ENCODE data around the gene SURF6.
"Not testable (repeated sequence)": the region's sequence is repeated elsewhere in the genome, so short reads cannot be mapped to it uniquely, and the experiment has no call there.

Gene SURF6

DNA sequence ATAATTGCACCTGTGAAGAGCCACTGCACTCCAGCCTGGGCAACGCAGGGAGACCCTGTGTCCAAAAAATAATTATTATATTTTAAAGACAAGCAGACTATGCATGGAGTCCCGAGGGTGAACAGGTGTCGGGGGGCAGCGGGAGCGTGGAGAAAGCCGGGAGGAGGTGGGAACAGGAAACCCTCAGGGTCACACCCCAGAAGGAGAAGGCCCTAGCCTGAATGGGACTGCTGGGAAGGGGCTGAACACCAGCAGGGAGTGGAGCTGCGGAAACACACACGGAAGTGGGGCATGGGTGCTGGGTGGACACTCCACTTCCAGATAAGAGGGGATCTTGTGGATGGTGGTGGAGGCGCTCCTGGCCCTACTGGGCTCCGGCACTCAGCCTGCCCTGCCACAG is 12.8 kb downstream of the SURF6 start:
- DNase-seq, result no peak

DNA sequence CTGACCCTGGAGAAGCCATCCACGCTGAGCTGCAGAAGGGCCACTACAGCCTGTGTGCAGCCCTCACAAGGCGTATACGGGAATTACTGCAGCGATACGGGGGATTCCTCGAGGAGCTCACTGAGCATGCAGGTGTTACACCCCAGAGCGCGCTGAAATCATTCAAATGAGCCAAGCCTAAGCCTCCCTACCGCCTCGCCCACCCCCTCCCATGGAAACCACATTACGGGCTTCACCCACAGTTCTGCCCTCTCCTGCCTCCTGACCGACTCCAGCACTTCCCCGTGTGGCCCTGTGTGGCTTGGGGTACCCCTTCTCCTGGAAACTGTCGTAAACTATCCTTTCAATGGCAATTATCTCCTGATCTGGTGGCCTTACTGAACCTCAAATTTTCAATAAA is 13.3 kb downstream of the SURF6 start:
- DNase-seq, result no peak

DNA sequence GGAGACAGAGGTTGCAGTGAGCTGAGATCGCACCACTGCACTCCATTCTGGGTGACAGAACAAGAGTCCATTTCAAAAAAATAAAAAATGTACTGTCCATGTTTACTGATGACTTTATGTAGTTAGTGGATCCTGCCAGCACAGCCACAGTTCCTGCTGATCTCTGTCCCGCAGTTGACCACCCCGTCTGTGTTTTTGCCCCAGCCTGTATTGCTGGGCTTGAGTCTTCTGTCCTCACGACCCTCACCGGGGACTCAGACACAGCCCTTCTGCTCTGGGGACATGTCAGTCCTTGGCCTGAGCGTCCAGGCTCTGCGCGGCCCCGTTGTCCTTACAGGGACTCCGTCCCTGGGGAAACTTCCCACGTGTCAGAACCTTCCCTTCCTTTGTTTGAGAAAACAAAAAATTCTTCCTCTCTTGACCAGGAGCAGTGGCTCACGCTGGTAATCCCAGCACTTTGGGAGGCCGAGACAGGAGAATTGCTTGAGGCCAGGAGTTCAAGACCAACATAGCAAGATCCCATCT is 14.5 kb downstream of the SURF6 start:
- DNase-seq, result no peak

DNA sequence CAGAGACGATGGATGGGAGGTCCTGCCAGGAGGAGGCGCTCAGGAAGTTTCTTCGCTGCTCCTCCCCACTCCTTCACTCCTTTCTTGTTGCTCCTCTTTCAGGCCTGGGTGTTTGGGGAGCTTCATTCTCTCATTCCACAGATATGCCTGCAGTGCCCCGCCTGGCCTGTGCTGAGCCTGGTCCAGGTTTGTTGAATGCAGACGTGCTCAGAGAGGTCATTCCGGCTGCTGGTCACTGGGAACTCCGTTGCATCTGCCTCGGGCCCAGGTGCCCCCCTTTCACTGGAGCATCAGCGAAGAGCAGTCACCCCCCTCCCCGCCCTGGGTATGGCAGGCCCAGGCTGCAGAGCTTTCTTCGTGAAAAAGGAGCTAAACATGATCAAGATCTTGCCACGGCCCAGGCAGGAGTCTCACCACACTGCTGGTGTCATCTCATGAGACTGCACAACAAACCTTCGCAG is 15.5 kb downstream of the SURF6 start:
- no peak for DNase-seq

DNA sequence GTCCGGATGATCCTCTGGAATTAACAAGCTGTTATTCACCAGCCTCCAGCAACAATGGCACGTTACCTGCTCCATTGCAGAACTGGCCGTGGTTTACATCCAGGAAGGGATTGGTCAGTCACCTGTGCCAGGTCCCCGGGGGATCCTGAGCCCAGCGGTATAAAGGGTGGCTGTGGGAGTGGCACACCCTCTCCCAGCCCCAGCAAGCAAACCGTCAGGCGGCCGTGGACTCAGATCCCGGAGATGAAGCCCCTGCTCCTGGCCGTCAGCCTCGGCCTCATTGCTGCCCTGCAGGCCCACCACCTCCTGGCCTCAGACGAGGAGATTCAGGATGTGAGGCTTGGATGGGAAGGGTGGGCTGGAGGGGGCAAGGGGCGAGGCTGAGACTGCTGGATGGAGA is 18.4 kb downstream of the SURF6 start:
- not testable (repeated sequence) for DNase-seq

DNA sequence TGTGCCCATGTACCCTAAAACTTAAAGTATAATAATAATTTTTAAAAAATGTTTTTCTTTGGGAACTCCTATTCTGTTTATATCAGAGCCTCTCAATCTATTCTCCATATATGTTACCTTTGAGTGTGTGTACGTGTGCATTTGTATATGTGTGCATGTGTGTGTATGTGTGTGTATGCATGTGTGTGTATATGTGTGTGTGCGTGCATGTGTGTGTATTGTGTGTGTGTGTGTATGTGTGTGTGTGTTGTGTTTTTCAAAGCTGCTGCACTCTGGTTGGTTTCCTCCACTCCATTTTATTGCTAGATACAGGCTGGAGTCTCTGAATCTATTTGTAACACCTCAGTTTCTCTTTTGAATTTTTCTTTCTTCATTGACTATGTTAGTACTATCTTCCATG is 20.0 kb downstream of the SURF6 start:
- DNase-seq, result no peak

DNA sequence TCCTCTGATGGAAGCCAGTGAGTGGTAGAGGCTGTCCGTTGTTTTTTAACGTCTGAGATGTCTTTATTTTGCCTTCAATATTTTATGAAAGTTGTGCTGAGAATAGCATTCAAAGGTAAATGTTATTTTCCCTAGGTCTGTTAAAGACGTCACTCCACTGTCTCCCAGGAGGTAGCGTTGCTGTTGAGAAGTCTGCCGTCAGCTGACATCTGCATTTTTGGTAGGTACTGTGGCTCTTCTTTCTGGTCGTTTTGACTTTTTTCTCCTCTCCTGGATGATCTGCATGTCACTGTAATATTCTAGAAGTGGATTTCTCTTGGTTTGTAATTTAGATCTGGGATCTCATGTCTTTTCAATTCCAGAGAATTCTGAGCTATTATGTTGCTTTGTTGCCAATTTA is 26.4 kb downstream of the SURF6 start:
- no peak for DNase-seq

DNA sequence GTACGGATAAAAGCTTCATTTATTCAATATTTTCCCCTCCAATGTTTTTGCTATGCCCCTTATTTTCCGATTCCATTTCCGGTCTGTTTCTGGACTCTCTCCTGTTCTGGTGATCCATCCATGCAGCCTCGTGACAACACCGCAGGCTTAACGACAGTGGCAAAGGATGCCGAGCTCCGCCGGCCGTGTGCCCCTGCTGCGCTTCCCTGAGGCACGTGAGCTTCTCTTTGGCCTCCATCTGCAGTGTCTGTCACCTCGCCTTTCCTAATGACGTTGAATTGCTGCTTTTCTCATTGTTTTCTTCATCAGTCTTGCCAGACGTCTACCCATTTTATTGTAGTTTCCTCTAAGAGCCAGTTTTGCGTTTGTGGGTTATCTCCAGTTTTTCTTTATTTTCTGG is 28.7 kb downstream of the SURF6 start:
- no peak for DNase-seq

DNA sequence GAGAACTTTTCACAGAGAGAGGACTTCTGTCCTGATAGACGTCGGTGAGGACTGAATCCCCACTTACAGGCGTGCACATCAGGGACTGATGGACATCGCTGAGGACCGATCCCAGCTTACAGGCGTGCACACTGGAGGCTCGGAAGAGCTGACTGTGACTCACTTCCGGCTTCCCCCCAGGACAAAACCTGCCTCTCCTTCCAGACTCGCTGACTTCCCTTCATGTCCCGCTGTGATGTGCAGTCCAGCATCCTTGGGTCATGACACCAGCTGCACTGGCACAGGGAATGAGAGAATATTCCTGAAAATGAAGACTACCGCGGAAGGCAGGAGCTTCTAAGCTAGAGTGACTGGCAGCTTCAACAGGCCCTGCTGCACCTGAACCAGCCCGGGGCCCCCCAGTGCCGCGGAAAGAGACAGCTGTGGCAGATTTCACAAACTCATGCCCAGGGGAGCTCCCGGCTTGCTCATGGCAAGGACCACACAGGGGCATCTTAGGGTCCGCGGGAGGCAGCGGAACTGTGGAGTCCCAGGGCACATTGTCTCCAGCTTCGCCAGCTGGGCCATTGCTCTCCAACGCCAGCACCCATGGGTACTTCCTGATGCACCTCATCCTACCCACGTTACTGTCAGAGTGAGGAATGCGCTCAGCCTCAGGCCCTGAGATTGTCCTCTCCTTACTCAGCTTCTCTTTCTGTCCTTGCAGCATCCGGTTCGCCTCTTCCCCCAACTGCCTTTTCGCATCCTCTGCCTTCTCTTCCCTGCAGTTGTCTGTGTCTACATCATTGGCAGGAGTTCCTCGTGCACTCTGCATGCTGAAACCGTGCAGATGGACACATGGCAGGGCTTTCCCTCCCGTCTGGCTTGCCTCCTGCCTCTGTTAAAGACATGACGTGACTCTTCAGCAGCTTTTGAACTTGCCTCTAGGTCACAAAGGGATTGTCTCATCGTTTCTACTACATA is 29.5 kb downstream of the SURF6 start:
- DNase-seq, result no peak

DNA sequence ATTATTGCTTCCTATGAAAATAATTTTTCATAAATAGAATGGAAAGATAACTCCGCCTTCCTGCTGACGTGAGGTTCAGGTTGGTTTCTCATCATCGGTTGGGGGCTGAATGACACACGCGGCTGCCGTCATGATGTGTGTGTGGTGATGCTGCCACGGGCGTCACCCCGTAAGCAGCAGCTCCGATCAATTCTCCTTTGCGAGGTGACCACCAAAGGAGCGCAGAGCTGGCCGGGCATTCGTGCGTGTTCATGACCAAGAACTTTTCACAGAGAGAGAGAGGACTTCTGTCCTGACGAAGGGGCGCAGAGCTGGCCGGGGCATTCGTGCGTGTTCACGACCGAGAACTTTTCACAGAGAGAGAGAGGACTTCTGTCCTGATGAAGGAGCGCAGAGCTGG is 30.3 kb downstream of the SURF6 start:
- no peak for DNase-seq

DNA sequence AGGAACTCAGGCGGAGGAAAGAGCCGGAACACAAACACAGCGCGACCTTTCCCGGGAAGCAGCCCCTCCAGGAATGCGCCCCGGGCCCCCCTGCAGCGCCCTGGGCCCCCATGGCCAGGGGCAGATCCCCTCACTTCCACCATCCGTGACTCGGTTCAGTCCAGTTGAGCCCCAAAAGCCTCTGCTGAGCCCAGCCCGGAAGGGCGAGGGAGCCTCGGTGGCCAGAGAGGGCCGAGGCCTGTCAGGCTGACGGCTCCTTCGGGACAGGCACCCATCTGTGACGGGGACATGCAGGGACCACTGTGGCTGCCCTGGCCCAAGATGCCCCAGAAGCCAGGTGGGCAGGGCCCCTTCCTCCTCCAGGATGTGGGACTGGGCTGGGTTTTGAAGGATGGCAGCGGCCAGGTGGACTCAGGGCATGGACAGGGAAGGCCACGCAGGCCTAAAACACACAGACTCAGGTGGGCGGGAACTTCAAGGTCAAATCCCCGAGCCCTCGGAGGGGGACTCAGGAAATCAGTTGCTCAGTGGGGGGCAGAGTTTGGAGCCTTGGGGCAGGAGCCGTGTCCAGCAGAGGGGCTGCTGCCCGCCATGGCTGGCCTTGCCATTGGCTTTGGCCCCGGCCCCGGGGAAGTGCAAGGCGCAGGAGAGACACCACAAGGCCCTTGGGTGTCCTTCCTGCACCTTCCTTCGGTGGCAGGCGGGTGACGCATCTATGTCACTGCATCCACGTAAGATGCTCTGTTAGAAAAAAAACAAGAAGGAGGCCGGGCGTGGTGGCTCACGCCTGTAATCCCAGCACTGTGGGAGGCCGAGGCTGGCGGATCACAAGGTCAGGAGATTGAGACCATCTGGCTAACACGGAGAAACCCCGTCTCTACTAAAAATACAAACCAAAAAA is 31.3 kb downstream of the SURF6 start:
- no peak for DNase-seq

DNA sequence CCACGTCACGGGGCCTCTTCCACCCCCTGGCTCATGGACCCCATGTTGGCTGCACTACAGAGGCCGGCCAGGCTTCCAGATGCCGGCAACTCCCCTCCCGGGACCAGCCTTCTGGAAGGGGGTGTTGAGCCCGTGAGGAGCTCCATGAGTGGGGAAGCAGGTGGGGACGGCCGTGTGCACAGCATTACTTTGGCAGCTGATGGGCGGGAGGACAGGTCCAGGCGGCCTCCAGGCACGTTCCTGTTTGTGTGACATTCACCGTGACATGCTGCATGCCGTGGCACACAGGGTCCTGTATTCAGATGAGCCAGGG is 31.9 kb downstream of the SURF6 start:
- no peak for DNase-seq

DNA sequence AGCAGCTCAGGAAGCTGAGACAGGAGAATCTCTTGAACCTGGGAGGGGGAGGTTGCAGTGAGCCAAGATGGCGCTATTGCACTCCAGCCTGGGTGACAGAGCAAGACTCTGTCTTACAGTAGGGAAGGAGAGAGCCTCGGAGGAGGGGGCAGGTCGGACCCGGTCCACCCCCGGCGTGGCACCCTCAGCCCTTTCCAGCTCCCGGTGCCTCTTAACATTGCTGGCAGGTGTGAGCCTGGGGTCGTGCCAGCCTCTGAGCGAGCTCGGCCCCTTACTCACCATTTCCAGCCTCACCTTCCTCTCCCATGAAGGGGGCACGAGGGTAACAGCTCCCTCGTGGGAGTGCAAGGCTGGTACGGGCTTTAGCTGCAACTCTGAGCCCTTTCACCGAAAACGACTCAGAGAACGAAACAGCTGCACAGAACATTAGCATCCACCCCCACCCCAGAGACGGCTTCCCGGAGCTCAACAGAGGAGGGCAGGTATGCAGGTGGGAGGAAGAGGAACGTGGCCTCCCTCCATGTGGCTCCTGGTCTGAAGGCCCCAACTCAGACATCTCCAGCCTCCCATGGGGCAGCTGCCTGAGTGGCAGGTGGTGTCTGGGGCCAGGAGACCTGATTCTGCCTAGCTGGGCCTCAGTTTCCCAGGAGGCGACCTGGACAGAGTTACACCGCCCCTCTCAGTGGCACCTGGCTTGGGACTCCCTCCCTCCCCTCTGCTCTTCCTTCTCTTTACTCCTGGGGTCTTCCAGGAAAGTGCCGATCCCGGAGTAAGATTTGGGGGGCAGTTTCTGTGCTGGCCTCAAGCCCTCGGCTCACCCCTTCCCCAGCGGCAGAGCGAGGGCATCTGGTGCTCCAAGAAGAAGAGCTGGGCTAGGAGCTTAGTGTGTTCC is 32.5 kb downstream of the SURF6 start:
- no peak for DNase-seq

DNA sequence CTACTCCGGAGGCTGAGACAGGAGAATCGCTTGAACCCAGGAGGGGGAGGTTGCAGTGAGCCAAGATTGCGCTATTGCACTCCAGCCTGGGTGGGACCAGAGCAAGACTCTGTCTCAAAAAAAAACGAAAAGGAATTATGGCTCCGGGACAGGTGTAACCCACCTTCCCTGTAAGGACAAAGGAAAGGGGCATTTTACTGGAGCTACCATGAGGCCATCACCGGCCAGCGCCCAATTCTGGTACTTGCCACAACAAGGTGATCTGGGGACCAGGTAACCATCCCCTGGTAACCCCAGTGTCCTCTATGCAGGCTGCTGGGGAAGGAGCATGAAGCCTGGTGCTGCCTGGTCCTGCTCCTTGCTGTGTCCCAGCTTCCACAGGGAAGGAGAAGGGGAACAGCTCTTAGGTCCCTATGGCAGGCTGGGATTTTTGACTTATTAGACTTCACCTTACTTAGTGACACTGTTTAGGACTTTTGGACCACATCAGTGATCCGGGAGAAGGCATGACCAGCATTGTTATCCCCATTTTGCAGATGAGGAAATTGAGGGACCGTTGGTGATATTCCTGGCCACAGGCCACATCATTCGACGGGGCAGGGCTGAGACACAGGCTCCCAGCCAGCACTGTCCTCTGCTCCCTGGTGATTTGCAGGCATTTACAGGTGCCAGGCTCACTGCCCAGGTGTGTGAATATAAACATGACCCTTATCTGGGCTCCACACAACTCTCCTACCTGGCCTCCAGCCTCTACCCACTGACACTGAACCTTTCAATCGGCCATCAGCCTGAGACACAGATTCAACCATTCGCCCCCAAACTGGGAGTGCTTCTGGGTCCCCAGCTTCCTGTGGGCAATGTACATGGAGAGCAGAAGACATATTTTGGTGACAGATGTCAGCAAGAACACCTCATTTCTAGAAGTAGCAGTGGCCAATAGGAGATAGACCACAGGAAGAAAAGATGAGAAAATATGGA is 34.4 kb downstream of the SURF6 start:
- DNase-seq, result no peak

DNA sequence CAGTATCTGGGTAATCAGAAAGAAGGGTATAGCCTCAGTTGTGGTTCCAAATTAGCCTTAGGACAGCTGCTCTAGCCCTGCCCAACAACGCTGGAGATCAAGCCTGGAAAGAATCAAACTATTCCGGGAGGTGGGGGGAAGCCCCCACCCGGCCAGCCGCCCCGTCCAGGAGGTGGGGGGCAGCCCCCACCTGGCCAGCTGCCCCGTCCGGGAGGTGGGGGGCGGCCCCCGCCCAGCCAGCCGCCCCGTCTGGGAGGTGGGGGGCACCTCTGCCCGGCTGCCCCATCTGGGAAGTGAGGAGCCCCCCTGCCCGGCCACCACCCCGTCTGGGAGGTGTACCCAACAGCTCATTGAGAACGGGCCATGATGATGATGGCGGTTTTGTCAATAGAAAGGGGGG is 36.0 kb downstream of the SURF6 start:
- not testable (repeated sequence) for DNase-seq

DNA sequence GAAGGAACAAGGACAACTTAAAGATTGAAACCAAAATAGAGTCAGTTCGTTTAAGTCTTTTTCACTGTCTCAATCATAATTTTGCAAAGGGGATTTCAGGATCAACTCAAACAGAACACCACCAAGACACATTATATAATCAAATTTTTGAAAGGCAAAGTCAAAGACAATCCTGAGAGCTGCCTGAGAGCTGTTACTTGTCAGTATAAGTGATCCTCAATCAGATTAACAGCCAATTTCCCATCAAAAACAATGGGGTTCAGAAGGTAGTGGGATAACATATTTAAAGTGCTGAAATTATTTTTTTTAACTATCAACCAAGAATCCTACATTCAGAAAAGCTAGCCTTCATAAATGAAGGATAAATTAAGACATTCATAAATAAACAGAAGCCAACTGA is 41.7 kb downstream of the SURF6 start:
- no peak for DNase-seq

DNA sequence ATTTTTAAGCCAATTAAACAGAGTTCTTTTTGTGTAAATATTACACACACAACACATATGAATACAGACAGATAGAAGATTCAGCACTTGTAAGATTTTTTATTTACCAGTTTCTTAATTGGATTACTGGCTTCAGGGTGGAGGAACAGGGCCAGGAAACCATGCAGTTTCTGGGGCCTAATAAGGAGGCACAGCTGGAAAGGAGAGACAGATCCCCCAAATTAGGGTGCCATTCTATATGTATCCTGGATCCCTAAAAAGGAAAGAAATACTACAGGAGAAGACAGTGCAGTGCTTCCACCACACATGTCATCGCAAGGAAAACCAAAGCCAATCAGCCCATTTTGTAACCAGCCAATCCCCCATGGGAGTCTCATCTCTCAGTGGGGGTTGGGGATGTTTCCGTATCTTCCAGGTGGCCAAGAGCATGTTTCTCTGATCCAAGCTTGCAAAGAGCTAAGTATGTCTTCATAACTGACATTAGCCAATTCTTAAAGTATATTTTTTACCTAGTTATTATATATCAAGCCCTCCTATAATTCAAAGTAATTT is 45.2 kb downstream of the SURF6 start:
- no peak for DNase-seq

DNA sequence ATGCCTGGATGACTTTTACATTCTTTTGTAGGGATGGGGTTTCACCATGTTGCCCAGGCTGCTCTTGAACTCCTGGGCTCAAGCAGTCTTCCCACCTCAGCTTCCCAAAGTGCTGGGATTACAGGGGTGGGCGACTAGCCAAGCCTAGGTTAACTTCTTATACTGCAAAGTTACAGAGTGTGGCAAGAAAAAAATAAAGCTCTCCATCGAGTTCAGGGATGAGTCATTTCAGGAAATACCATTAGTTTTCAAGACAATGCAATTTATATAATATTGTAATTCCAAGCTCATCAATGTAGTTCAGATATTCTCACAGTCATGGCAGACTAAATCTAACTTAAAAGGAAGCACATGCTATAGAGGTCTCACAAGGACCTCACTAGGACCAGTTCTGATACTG is 49.5 kb downstream of the SURF6 start:
- DNase-seq, result no peak

DNA sequence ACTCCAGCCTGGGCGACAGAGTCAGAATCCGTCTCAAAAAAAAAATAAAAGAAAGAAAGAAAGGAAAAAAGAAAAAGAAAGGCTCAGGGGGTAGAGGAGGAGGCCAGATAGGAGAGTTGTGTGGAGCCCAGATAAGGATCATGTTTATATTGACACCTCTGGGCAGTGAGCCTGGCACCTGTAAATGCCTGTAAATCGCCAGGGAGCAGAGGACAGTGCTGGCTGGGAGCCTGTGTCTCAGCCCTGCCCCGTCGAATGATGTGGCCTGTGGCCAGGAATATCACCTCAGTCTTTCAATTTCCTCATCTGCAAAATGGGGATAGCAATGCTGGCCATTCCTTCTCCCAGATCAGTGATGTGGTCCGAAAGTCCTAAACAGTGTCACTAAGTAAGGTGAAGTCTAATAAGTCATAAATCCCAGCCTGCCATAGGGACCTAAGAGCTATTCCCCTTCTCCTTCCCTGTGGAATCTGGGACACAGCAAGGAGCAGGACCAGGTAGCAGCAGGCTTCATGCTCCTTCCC is 50.7 kb downstream of the SURF6 start:
- DNase-seq, result no peak

DNA sequence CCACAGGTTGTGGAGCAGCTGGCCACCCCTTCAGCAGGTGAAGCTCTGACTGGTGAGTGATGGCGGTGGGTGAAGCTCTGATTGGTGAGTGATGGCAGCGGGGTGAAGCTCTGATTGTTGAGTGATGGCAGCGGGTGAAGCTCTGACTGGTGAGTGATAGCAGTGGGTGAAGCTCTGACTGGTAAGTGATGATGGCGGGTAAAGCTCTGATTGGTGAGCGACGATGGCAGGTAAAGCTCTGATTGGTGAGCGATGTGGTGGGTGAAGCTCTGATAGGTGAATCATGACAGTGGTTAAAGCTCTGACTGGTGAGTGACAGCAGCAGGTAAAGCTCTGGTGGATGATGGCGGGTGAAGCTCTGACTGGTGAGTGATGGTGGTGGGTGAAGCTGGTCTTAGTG is 51.6 kb downstream of the SURF6 start:
- no peak for DNase-seq

Data from hematopoietic multipotent progenitor cell treated with erythropoietin and hydrocortisone succinate and interleukin-3 and kit ligand, for 4 days (in vitro differentiated cells).